ENCODE measurements around the gene KCNJ6.
A peak's percentile ranks its signal among the peaks of the same experiment; 100 is the strongest.
"Not testable (repeated sequence)": the region's sequence is repeated elsewhere in the genome, so short reads cannot be mapped to it uniquely, and the experiment has no call there.

Gene KCNJ6

GRCh38 chr21:37595944-37596343, 320.3 kb downstream of the KCNJ6 start:
- DNase-seq (ENCODE audit: low spot score): no peak

- DNase-seq (ENCODE audit: low spot score): no peak
Observed at GRCh38 chr21:37594472-37594951, 321.7 kb downstream of the KCNJ6 start.

- DNase-seq (ENCODE audit: low spot score): no peak
Observed at GRCh38 chr21:37593740-37594471, 322.4 kb downstream of the KCNJ6 start.

- DNase-seq (ENCODE audit: low spot score): no peak
Observed at GRCh38 chr21:37593015-37593414, 323.2 kb downstream of the KCNJ6 start.

- no peak for DNase-seq (ENCODE audit: low spot score)
Observed at GRCh38 chr21:37592496-37592895, 323.8 kb downstream of the KCNJ6 start.

- not testable (repeated sequence) for DNase-seq (ENCODE audit: low spot score)
Observed at GRCh38 chr21:37591994-37592393, 324.3 kb downstream of the KCNJ6 start.

GRCh38 chr21:37590836-37591235, 325.4 kb downstream of the KCNJ6 start:
- not testable (repeated sequence) for DNase-seq (ENCODE audit: low spot score)

GRCh38 chr21:37588644-37589043, 327.6 kb downstream of the KCNJ6 start:
- not testable (repeated sequence) for DNase-seq (ENCODE audit: low spot score)

- no peak for DNase-seq (ENCODE audit: low spot score)
Observed at GRCh38 chr21:37587635-37588177, 328.6 kb downstream of the KCNJ6 start.

GRCh38 chr21:37587203-37587602, 329.1 kb downstream of the KCNJ6 start:
- no peak for DNase-seq (ENCODE audit: low spot score)

- peak; percentile 32 for DNase-seq (ENCODE audit: low spot score)
Observed at GRCh38 chr21:37582590-37582989, 333.7 kb downstream of the KCNJ6 start.

GRCh38 chr21:37580666-37581065, 335.6 kb downstream of the KCNJ6 start:
- no peak for DNase-seq (ENCODE audit: low spot score)

GRCh38 chr21:37579356-37579755, 336.9 kb downstream of the KCNJ6 start:
- DNase-seq (ENCODE audit: low spot score): no peak

GRCh38 chr21:37578471-37579126, 337.7 kb downstream of the KCNJ6 start:
- no peak for DNase-seq (ENCODE audit: low spot score)

- DNase-seq (ENCODE audit: low spot score): not testable (repeated sequence)
Observed at GRCh38 chr21:37576929-37577328, 339.3 kb downstream of the KCNJ6 start.

- DNase-seq (ENCODE audit: low spot score): no peak
Observed at GRCh38 chr21:37575580-37575979, 340.7 kb downstream of the KCNJ6 start.

- no peak for DNase-seq (ENCODE audit: low spot score)
Observed at GRCh38 chr21:37574751-37575150, 341.5 kb downstream of the KCNJ6 start.

GRCh38 chr21:37574316-37574715, 341.9 kb downstream of the KCNJ6 start:
- DNase-seq (ENCODE audit: low spot score): no peak

GRCh38 chr21:37571442-37571841, 344.8 kb downstream of the KCNJ6 start:
- no peak for DNase-seq (ENCODE audit: low spot score)

GRCh38 chr21:37568916-37569315, 347.3 kb downstream of the KCNJ6 start:
- DNase-seq (ENCODE audit: low spot score): no peak

GRCh38 chr21:37568415-37568814, 347.8 kb downstream of the KCNJ6 start:
- DNase-seq (ENCODE audit: low spot score): no peak

GRCh38 chr21:37566790-37567615, 349.3 kb downstream of the KCNJ6 start:
- no peak for DNase-seq (ENCODE audit: low spot score)

All from Ammon's horn (tissue), 1 donor.